GM19395 (cell line): ENCODE results near the gene NRF1.

Experiments
- ATAC-seq: cut with Tn5 transposase; IDR thresholded peaks from one replicate; pipeline ENCODE4 v1.9.1; 2021; ENCODE audit warnings: mild to moderate bottlenecking, moderate library complexity; ENCODE audit not compliant: unreplicated experiment

The NRF1 gene

GRCh38 chr7:129796186-129796775 lies 184.8 kb downstream of the NRF1 start:
- ATAC-seq: no peak

- no peak for ATAC-seq
Measured at GRCh38 chr7:129797214-129797789, 185.8 kb downstream of the NRF1 start.

- ATAC-seq: no peak
Measured at GRCh38 chr7:129798616-129799349, 187.3 kb downstream of the NRF1 start.

- ATAC-seq: no peak
Measured at GRCh38 chr7:129799350-129799955, 187.9 kb downstream of the NRF1 start.

GRCh38 chr7:129800901-129801300 lies 189.4 kb downstream of the NRF1 start:
- ATAC-seq: no peak

- no peak for ATAC-seq
Measured at GRCh38 chr7:129801882-129802281, 190.4 kb downstream of the NRF1 start.

GRCh38 chr7:129803546-129804081 lies 192.1 kb downstream of the NRF1 start:
- ATAC-seq: no peak

- ATAC-seq: no peak
Measured at GRCh38 chr7:129804111-129804889, 192.8 kb downstream of the NRF1 start.

- no peak for ATAC-seq
Measured at GRCh38 chr7:129804890-129805719, 193.6 kb downstream of the NRF1 start.
